Lung (tissue), 12 donors: ENCODE results near the gene GRIP2. TPM values are rescaled to one million over a fixed set of nuclear protein-coding genes. Genes with fewer than 3 reads are reported as not detected.

Source experiments
- ATAC-seq: fragments of 200-7000 bp; cut with Tn5 transposase; one replicate; pipeline ENCODE4 v1.9.1; 2020; ENCODE audit warnings: moderate number of reproducible peaks; ENCODE audit not compliant: insufficient read depth, low FRiP score
- DNase-seq, 3 donors: peaks; one replicate each; pipeline ENCODE4 v3.0.0-alpha.2; 2013 to 2017
- H3K27ac ChIP-seq, 2 donors: one replicate each; pipeline ENCODE4 v1.5.1; 2013; ENCODE audit warnings: mild to moderate bottlenecking in 2 of 2, moderate library complexity in 2 of 2, control low read depth in 1 of 2, inconsistent platforms in 1 of 2, low read depth in 1 of 2, low read length in 1 of 2
- H3K27me3 ChIP-seq, 3 donors: one replicate each; pipeline ENCODE4 v1.5.1; 2013; ENCODE audit warnings: low read length in 2 of 3; ENCODE audit not compliant: control insufficient read depth in 3 of 3, insufficient read depth in 3 of 3
- H3K36me3 ChIP-seq, 4 donors: one replicate each; pipeline ENCODE4 v1.5.1; 2013; ENCODE audit warnings: low read length in 4 of 4, mild to moderate bottlenecking in 1 of 4, moderate library complexity in 1 of 4; ENCODE audit not compliant: control insufficient read depth in 4 of 4, insufficient read depth in 4 of 4
- H3K4me1 ChIP-seq, 5 donors: one replicate each; pipeline ENCODE4 v1.5.1; 2013; ENCODE audit warnings: low read length in 5 of 5, mild to moderate bottlenecking in 2 of 5, moderate library complexity in 1 of 5; ENCODE audit not compliant: control insufficient read depth in 5 of 5, insufficient read depth in 5 of 5
- H3K4me3 ChIP-seq: one replicate; pipeline ENCODE4 v1.5.1; 2013; ENCODE audit warnings: mild to moderate bottlenecking, control low read depth, moderate library complexity
- H3K9ac ChIP-seq, 2 donors: one replicate each; pipeline ENCODE4 v1.5.1; 2013; ENCODE audit warnings: low read length in 2 of 2, control low read depth in 1 of 2; ENCODE audit not compliant: insufficient read depth in 1 of 2
- H3K9me3 ChIP-seq, 4 donors: one replicate each; pipeline ENCODE4 v1.5.1; 2013; ENCODE audit warnings: low read length in 3 of 4, mild to moderate bottlenecking in 1 of 4, moderate library complexity in 1 of 4; ENCODE audit not compliant: control insufficient read depth in 4 of 4, insufficient read depth in 3 of 4
- CTCF ChIP-seq: IDR thresholded peaks from 2 replicates; pipeline ENCODE4 v1.5.1; 2012; ENCODE audit warnings: mild to moderate bottlenecking; ENCODE audit errors: control extremely low read depth, extremely low read depth
- WGBS, 2 donors: extraction: QIAGEN DNeasy Blood & Tissue Kit; methylation state at CpG; one replicate each; pipeline ENCODE4 v1.1.7; 2013; 5-methylcytosine and 5-hydroxymethylcytosine counted together
- polyA plus RNA-seq, 2 donors: library from polyadenylated mRNA; stranded (reverse); fragments of 200-250 nt; gene quantifications; one replicate each; pipeline ENCODE4 v1.2.1, GENCODE V29; 2013
- total RNA-seq, 2 donors: library from RNA; depleted of rRNA in 1 of 2; stranded (reverse); fragments of >200 nt in 1 of 2; gene quantifications; one replicate each; pipeline ENCODE4 v1.2.1, GENCODE V29; 2014 to 2021
- donor health status: control.
- donor health status: control.
- donor health status: Bipolar disorder and iron deficiency.
- donor health status: healthy.
- donor health status: DM: yes; HTN: yes; CAD: no.

Gene GRIP2
- total and polyA plus RNA-seq, 4 donors, result 0.05 to 1.2 (median 0.64) TPM

GRCh38 chr3:14525685-14526631 lies 14.2 kb downstream of the GRIP2 start:
- Histone ChIP-seq H3K27ac (peak overlapping the region in 1 of 2 donors; percentile 85), H3K9ac (no peak overlapping the region)

GRCh38 chr3:14524920-14525660 lies 15.1 kb downstream of the GRIP2 start:
- Histone ChIP-seq H3K27me3 (no peaks in the 10 kb centered on the region), H3K36me3 (no peaks in the 10 kb centered on the region), H3K4me3 (no peak overlapping the region), H3K4me1 (peaks cover 0 to 3% (median 0%) of the 10 kb centered on the region in 5 donors), H3K9ac (no peak overlapping the region), H3K27ac (peak overlapping the region in 1 of 2 donors; percentile 85), H3K9me3 (peaks cover 0 to under 1% (median 0%) of the 10 kb centered on the region in 4 donors)
- DNase-seq (peak in 1 of 3 donors; percentile 10), ATAC-seq (no peak)
- WGBS, 2 donors, result 86 to 90% methylated on average over 9 of the region's 9 CpGs
- TF ChIP-seq CTCF, result no peak

More at GRCh38 chr3:14525685-14526631, 14.2 kb downstream of the GRIP2 start:
- peak; percentile 36 for ATAC-seq
- no peak for DNase-seq
- TF ChIP-seq CTCF, result no peak
- WGBS, 2 donors, result 61 to 76% methylated on average over 17 of the region's 17 CpGs
- peaks cover 0 to 3% (median 0%) of the 10 kb centered on the region in 5 donors for H3K4me1 ChIP-seq
- H3K9me3 ChIP-seq, result peaks cover 0 to 1% (median 0%) of the 10 kb centered on the region in 4 donors
- no peaks in the 10 kb centered on the region for H3K36me3 ChIP-seq
- no peaks in the 10 kb centered on the region for H3K27me3 ChIP-seq
- no peak overlapping the region for H3K4me3 ChIP-seq

- peak in 1 of 3 donors; percentile 8 for DNase-seq
- Histone ChIP-seq H3K9ac (no peak overlapping the region), H3K4me1 (peaks cover 0 to 3% (median 0%) of the 10 kb centered on the region in 5 donors), H3K4me3 (no peak overlapping the region), H3K27ac (peak overlapping the region in 1 of 2 donors; percentile 85), H3K9me3 (no peaks in the 10 kb centered on the region), H3K36me3 (no peaks in the 10 kb centered on the region), H3K27me3 (no peaks in the 10 kb centered on the region)
- ATAC-seq, result no peak
- 89 to 92% methylated on average over 14 of the region's 14 CpGs for WGBS, 2 donors
- TF ChIP-seq CTCF, result no peak
These were observed 15.8 kb downstream of the GRIP2 start for GRCh38 chr3:14524311-14524711.
